ENCODE measurements around the gene LCLAT1. TPM values are rescaled to one million over a fixed set of nuclear protein-coding genes. Genes with fewer than 3 reads are reported as not detected.

Gene LCLAT1
- polyA plus RNA-seq, 1 of the 3 experiments (the other 2 are of a cell fraction), result 6.9 TPM

DNA sequence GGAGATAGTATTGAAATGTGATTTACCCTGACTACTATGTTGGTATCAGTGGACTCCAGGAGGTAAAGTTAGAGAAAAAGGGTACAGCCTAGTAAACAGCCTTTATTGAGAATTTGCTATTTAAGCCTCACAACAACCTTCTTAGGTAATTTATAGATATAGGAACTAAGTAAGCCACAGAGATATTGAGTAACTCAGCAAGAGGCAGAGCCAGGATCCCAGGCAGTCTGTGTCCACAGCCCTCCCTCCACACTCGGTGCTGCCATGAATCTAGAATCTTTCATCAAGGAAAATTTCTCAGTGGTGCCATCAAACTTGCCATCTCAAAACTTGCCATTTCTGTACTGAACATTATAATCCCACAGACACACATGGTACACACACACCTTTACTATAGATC lies 189.3 kb downstream of the LCLAT1 start:
- Histone ChIP-seq H3K27me3 (ENCODE audit: insufficient read depth) (no peaks in the 10 kb centered on the region), H3K9ac (no peak overlapping the region), H3K27ac (ENCODE audit: low read depth in 2 of 2, low read length in 1 of 2) (no peak overlapping the region), H3K9me3 (no peaks in the 10 kb centered on the region), H4K20me1 (ENCODE audit: insufficient read depth) (no peaks in the 10 kb centered on the region), H3K9me2 (no peaks in the 10 kb centered on the region), H2AFZ (ENCODE audit: low read depth) (no peak overlapping the region), H3K4me1 (ENCODE audit: control insufficient read depth in 1 of 2, insufficient read depth in 2 of 2, low read depth in 1 of 2, low read length in 1 of 2) (no peaks in the 10 kb centered on the region; a peak in 1 of 4 replicates), H3K4me3 (ENCODE audit: low read depth in 2 of 2, low read length in 1 of 2) (no peak overlapping the region), H3F3A (replicated peaks; ENCODE audit: insufficient read depth) (no peaks in the 10 kb centered on the region), H3K4me2 (no peak overlapping the region), H3K36me3 (replicated peaks in 1 of 2; ENCODE audit: control insufficient read depth in 1 of 2, insufficient read depth in 2 of 2, low read length in 1 of 2) (peaks cover 0 to 7% of the 10 kb centered on the region in 2 experiments), H3K79me2 (ENCODE audit: insufficient read depth) (no peaks in the 10 kb centered on the region)
- no peak for DNase-seq
- CTCF ChIA-PET, result interaction anchor here (0.9 to 1.8 kb wide), 2 partner anchors 11 to 428 kb away, joined by 4 to 7 read pairs; no protein-coding TSS in a partner anchor
- 94% methylated on average over 1 of the region's 1 CpG for WGBS (ENCODE audit: low lambda C conversion rate)
- POLR2A ChIA-PET, result no interaction called here
- TF ChIP-seq FOSL2 (IDR thresholded peaks at IDR 0.05; ENCODE audit: borderline replicate concordance, low read depth) (no peak), CHD2 (IDR thresholded peaks at IDR 0.05; ENCODE audit: low read length, partially characterized antibody) (no peak), TAF1 (IDR thresholded peaks at IDR 0.05; ENCODE audit: borderline replicate concordance, low read depth, low read length) (no peak)
- TF ChIP-seq, protein P1, sequence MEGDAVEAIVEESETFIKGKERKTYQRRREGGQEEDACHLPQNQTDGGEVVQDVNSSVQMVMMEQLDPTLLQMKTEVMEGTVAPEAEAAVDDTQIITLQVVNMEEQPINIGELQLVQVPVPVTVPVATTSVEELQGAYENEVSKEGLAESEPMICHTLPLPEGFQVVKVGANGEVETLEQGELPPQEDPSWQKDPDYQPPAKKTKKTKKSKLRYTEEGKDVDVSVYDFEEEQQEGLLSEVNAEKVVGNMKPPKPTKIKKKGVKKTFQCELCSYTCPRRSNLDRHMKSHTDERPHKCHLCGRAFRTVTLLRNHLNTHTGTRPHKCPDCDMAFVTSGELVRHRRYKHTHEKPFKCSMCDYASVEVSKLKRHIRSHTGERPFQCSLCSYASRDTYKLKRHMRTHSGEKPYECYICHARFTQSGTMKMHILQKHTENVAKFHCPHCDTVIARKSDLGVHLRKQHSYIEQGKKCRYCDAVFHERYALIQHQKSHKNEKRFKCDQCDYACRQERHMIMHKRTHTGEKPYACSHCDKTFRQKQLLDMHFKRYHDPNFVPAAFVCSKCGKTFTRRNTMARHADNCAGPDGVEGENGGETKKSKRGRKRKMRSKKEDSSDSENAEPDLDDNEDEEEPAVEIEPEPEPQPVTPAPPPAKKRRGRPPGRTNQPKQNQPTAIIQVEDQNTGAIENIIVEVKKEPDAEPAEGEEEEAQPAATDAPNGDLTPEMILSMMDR (IDR thresholded peaks at IDR 0.05), result no peak
- TF ChIP-seq, protein P2, sequence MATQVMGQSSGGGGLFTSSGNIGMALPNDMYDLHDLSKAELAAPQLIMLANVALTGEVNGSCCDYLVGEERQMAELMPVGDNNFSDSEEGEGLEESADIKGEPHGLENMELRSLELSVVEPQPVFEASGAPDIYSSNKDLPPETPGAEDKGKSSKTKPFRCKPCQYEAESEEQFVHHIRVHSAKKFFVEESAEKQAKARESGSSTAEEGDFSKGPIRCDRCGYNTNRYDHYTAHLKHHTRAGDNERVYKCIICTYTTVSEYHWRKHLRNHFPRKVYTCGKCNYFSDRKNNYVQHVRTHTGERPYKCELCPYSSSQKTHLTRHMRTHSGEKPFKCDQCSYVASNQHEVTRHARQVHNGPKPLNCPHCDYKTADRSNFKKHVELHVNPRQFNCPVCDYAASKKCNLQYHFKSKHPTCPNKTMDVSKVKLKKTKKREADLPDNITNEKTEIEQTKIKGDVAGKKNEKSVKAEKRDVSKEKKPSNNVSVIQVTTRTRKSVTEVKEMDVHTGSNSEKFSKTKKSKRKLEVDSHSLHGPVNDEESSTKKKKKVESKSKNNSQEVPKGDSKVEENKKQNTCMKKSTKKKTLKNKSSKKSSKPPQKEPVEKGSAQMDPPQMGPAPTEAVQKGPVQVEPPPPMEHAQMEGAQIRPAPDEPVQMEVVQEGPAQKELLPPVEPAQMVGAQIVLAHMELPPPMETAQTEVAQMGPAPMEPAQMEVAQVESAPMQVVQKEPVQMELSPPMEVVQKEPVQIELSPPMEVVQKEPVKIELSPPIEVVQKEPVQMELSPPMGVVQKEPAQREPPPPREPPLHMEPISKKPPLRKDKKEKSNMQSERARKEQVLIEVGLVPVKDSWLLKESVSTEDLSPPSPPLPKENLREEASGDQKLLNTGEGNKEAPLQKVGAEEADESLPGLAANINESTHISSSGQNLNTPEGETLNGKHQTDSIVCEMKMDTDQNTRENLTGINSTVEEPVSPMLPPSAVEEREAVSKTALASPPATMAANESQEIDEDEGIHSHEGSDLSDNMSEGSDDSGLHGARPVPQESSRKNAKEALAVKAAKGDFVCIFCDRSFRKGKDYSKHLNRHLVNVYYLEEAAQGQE (IDR thresholded peaks at IDR 0.05; ENCODE audit: low read depth, low read length), result no peak

DNA sequence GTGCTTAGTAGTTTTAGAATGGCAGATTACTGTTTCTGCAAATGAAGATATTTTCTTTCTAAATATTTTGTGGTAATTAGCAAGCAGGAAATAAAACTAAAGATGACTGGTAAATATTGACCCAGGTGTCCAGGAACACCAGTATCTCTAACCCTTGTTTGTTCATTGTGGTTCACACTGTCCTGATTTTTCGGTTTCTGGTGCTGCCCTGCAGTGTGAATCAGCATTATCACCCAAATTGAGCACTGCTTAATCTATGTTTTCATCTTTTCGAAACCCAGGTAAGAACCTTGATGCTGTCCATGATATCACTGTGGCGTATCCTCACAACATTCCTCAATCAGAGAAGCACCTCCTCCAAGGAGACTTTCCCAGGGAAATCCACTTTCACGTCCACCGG lies 192.8 kb downstream of the LCLAT1 start:
- WGBS (ENCODE audit: low lambda C conversion rate), result 93% methylated on average over 5 of the region's 5 CpGs
- POLR2A ChIA-PET, result no interaction called here
- H3K4me2 ChIP-seq, result no peak overlapping the region
- H2AFZ ChIP-seq (ENCODE audit: low read depth), result no peak overlapping the region
- TF ChIP-seq, protein P2 (IDR thresholded peaks at IDR 0.05; ENCODE audit: low read depth, low read length), result no peak
- TF ChIP-seq RCOR1 (IDR thresholded peaks at IDR 0.05; ENCODE audit: low read length) (no peak), SIN3A (IDR thresholded peaks at IDR 0.05; ENCODE audit: borderline replicate concordance, low read depth, low read length) (no peak), MEF2A (IDR thresholded peaks at IDR 0.05; ENCODE audit: borderline replicate concordance, low read depth) (no peak), CHD2 (IDR thresholded peaks at IDR 0.05; ENCODE audit: low read length, partially characterized antibody) (no peak), EZH2phosphoT487 (IDR thresholded peaks at IDR 0.05; ENCODE audit: borderline replicate concordance, low read depth) (no peak), NFIC (IDR thresholded peaks at IDR 0.05; ENCODE audit: borderline replicate concordance) (no peak)
- TF ChIP-seq, protein P1 (IDR thresholded peaks at IDR 0.05), result no peak
- no peak overlapping the region for H3K4me3 ChIP-seq (ENCODE audit: low read depth in 2 of 2, low read length in 1 of 2)
- H3F3A ChIP-seq (replicated peaks; ENCODE audit: insufficient read depth), result no peaks in the 10 kb centered on the region
- peaks cover 4 to 11% of the 10 kb centered on the region in 2 experiments for H3K36me3 ChIP-seq (replicated peaks in 1 of 2; ENCODE audit: control insufficient read depth in 1 of 2, insufficient read depth in 2 of 2, low read length in 1 of 2)
- H3K9me2 ChIP-seq, result no peaks in the 10 kb centered on the region
- H3K27me3 ChIP-seq (ENCODE audit: insufficient read depth), result no peaks in the 10 kb centered on the region
- CTCF ChIA-PET, result no interaction called here
- H4K20me1 ChIP-seq (ENCODE audit: insufficient read depth), result no peaks in the 10 kb centered on the region
- H3K9me3 ChIP-seq, result no peaks in the 10 kb centered on the region
- H3K9ac ChIP-seq, result no peak overlapping the region
- H3K79me2 ChIP-seq (ENCODE audit: insufficient read depth), result no peaks in the 10 kb centered on the region
- H3K4me1 ChIP-seq (ENCODE audit: control insufficient read depth in 1 of 2, insufficient read depth in 2 of 2, low read depth in 1 of 2, low read length in 1 of 2), result no peaks in the 10 kb centered on the region; a peak in 1 of 4 replicates
- no peak overlapping the region for H3K27ac ChIP-seq (ENCODE audit: low read depth in 2 of 2, low read length in 1 of 2)
- no peak for DNase-seq
